HUES6 (cell line): ENCODE results near the gene CCN5.
"Not testable (repeated sequence)": the region's sequence is repeated elsewhere in the genome, so short reads cannot be mapped to it uniquely, and the experiment has no call there.

Source experiments
- H3K27ac ChIP-seq: 2 replicates; pipeline ENCODE4 v1.7.0; 2013; ENCODE audit warnings: low read depth, mild to moderate bottlenecking, low read length, inconsistent platforms
- H3K27me3 ChIP-seq: 2 replicates; pipeline ENCODE4 v1.6.1; 2013; ENCODE audit warnings: low read length; ENCODE audit not compliant: control insufficient read depth, insufficient read depth
- H3K36me3 ChIP-seq: 2 replicates; pipeline ENCODE4 v1.6.1; 2013; ENCODE audit warnings: low read length; ENCODE audit not compliant: control insufficient read depth, insufficient read depth
- H3K4me1 ChIP-seq: 2 replicates; pipeline ENCODE4 v1.6.1; 2013; ENCODE audit warnings: low read length; ENCODE audit not compliant: control insufficient read depth, insufficient read depth
- H3K4me3 ChIP-seq: 2 replicates; pipeline ENCODE4 v1.5.1; 2013; ENCODE audit warnings: low read depth, low read length
- H3K9ac ChIP-seq: one replicate; pipeline ENCODE4 v1.6.1; 2013; ENCODE audit warnings: mild to moderate bottlenecking, low read length
- H3K9me3 ChIP-seq: 2 replicates; pipeline ENCODE4 v1.6.1; 2013; ENCODE audit warnings: low read depth, low read length; ENCODE audit not compliant: control insufficient read depth, insufficient read depth

Gene CCN5, protein sequence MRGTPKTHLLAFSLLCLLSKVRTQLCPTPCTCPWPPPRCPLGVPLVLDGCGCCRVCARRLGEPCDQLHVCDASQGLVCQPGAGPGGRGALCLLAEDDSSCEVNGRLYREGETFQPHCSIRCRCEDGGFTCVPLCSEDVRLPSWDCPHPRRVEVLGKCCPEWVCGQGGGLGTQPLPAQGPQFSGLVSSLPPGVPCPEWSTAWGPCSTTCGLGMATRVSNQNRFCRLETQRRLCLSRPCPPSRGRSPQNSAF

DNA sequence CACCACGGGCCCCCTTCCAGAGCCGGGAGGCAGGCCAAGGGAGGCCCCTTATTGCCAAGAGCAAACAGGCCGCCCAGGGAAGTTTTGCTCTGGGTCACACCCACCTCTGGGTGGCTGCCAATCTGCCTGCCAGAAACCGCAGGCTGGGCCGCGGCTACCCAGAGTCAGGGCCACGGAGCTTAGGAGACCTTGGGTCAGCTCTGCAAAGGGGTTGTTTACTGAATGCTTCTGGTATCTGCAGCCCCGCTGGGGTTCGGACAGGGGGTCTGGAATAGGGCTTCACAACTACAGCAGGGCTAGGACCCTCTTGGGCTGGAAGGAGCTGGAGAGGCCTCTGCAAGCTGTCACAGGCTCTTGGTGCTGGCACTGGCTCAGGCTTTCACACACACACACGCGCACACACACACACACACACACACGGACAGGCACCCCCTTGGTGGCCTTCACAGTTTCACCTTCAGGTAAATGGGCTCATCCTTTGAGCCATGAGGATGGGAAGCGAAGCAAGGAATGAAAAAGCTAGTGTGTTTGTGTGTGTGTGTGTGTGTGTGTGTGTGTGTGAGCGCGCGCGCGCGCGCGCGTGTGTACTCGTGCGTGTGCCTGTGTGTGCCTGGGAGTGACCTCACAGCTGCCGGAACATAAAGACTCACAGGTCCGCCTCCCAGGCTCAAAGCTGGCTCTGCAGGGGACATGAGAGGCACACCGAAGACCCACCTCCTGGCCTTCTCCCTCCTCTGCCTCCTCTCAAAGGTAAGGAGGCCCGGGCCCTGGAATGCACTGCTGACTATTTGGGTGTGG, at the start of gene CCN5:
CCN5 (plus strand) TSS at position 669 of the 798 bp plus-strand sequence; CDS start at position 691, 22 bp downstream.
- H3K9ac ChIP-seq: no peak within 1 kb of the TSS
- H3K4me1 ChIP-seq: no peaks in the 10 kb centered on the region
- no peaks in the 10 kb centered on the region for H3K9me3 ChIP-seq
- H3K27ac ChIP-seq: no peak within 1 kb of the TSS
- H3K36me3 ChIP-seq: no peaks in the 10 kb centered on the region
- no peaks in the 10 kb centered on the region for H3K27me3 ChIP-seq
- no peak within 1 kb of the TSS for H3K4me3 ChIP-seq

DNA sequence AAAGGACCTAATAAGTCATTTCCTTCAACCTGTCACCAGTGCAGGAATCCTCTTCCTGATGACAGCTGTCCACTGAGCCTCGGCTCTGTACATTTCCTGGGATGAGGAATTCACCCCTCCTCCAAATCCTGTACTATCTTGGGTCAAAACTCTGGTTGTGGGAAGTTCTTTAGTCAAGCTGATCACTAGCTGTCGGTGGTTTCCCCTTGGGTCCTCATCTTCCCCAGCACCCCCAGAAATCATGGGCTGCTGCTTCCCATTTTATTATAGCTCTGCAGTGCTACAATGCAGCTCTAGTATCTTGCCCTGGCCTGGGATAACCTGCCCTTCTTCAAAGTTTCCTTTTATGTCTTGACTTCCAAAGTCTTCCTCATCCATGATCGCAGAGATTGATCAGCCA, 49.1 kb upstream of the CCN5 start:
- H3K27ac ChIP-seq: no peak overlapping the region
- no peak overlapping the region for H3K9ac ChIP-seq
- no peaks in the 10 kb centered on the region for H3K36me3 ChIP-seq
- no peak overlapping the region for H3K4me3 ChIP-seq
- no peaks in the 10 kb centered on the region for H3K4me1 ChIP-seq
- no peaks in the 10 kb centered on the region for H3K9me3 ChIP-seq
- H3K27me3 ChIP-seq: no peaks in the 10 kb centered on the region; the same call in 1 of the 2 replicates

DNA sequence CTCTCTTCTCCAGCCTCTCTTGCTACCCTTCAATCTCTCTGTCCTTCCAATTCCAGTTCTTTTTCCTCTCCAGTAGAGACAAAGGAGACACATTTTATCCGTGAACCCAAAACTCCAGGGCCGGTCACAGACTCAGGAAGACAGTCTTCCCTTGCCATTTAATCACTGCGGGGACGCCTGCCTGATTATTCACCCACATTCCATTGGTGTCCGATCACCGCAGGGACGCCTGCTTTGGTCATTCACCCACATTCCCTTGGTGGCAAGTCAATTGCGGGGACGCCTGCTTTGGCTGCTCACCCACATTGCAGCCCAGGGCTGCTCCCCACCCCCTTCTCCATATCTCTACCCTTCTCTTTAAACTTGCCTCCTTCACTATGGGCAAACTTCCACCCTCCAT, 44.3 kb upstream of the CCN5 start:
- not testable (repeated sequence) for H3K9ac ChIP-seq, H3K9me3 ChIP-seq, H3K27me3 ChIP-seq, H3K4me1 ChIP-seq, H3K36me3 ChIP-seq, H3K4me3 ChIP-seq, H3K27ac ChIP-seq

DNA sequence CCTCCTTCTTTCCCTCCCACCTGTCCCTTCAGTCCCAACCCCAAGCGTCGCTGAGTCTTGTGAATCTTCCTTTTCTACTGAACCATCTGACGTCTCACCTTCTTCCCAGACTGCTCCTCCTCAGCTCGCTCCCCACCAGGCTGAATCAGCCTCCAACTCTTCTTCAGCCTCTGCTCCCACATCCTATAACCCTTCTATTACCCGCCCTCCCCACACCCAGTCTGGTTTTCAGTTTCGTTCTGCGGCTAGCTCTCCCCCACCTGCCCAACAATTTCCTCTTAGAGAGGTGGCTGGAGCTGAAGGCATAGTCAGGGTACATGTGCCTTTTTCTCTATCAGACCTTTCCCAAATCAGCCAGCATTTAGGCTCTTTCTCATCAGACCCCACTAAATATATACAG, 43.6 kb upstream of the CCN5 start:
- not testable (repeated sequence) for H3K27ac ChIP-seq, H3K27me3 ChIP-seq, H3K4me3 ChIP-seq, H3K9me3 ChIP-seq, H3K4me1 ChIP-seq, H3K9ac ChIP-seq, H3K36me3 ChIP-seq

DNA sequence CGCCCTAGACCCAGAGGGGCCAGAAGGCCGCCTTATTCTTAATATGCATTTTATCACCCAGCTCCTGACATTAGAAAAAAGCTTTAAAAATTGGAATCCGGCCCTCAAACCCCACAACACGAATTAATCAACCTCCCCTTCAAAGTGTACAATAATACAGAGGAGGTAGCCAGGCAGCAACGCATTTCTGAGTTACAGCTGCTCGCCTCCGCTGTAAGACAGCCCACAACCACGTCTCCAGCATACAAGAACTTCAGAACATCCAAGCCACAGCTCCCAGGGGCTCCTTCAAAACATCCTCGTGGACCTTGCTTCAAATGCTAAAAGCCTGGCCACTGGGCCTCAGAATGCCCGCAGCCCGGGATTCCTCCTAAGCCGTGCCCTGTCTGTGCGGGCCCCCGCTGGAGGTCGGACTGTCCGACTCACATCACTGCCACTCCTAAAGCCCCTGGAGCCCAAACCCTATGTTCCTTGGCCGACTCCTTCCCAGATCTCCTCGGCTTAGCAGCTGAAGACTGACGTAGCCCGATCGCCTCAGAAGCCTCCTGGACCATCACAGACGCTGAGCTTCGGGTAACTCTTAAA, 42.8 kb upstream of the CCN5 start:
- H3K27ac ChIP-seq, H3K9me3 ChIP-seq, H3K36me3 ChIP-seq, H3K27me3 ChIP-seq, H3K9ac ChIP-seq, H3K4me1 ChIP-seq, H3K4me3 ChIP-seq: not testable (repeated sequence)

DNA sequence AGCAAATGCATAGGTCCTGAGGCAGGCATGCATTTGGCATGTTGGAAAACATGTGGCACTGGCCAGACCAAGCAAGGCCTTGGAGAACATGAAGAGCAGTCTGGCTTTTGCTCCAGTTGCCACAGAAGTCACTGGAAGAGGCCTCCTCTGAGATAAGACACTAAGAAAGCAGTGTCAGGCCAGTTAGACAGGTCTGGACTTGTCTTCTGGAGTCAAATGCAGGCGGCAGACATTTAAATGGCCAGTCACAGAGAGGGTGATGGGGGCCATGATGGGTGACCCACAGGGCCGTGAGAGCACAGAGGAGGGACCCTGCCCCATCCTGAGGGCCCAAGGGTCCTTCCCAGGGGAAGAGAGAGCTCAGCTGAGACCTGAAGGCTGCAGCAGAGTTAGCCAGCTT, 36.9 kb upstream of the CCN5 start:
- no peak overlapping the region for H3K9ac ChIP-seq
- H3K4me1 ChIP-seq: 0 out of 2 replicates have a peak, but pooled peaks cover 3% of the 10 kb centered on the region
- H3K27ac ChIP-seq: no peak overlapping the region
- H3K27me3 ChIP-seq: no peaks in the 10 kb centered on the region
- no peak overlapping the region for H3K4me3 ChIP-seq
- no peaks in the 10 kb centered on the region for H3K36me3 ChIP-seq
- H3K9me3 ChIP-seq: no peaks in the 10 kb centered on the region

DNA sequence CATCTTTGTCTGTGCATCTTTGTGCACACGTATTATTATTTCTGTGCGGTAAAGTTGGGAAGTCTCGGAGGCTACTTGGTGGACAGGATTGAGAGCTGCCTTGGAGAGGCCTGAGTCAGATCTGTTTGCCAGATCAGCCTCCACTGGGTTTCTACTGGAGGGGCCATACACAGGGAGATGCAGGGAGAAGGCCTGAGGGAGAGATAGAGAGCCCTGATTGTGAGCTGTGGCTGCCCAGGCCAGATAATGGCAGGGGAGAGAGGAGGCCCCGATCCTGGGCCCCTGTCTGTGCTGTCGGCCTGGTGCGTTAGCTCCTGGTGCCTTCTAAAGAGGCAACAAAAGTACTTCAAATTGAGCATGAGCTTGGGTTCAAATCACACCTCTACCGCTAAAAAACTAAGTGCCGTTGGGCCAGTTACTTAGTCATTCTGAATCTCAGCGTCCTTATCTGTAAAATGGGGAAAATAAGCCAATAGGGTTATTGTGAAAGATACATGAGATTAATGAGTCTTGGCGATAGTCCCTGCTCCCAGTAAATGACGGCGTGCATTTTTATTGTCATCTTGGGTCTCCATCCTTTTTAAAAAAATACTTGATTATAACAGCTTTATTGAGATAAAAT, 36.1 kb upstream of the CCN5 start:
- Histone ChIP-seq H3K9me3 (no peaks in the 10 kb centered on the region), H3K36me3 (no peaks in the 10 kb centered on the region)

DNA sequence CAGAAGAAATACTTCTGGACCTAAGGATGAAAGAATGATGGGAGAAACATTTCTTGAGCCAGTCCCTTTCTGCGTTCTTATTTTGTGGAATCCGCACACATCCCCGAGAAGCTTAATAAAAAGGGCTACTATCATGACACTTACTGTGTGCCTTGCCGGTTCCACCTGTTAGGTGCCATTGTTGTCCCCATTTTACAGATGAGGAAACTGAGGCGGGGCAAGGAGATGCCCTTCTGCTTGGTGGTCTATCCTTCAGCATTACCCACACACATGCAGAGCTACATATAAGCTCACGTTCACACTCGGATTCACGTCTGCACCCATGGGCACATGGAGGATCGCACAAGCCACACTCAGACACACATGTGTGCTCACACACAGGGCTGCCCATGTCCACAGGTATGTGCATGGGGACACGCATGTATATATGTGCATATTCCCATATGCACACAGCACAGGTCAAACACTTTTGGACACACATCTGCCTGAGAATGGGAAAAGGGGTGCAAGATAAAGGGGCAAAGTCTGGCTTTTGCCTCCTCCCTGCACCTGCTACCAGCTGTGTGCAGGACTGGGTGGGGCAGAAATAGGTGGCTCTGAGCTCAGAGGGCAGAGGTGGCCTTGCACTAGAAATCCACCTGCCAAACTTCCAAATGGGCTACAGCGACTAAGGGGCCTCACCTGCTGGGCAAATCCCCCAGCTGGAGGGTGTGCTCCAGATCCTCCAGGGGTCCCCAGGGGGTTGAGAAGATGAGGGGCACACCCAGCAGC, 33.2 kb upstream of the CCN5 start:
- H3K27me3 ChIP-seq: no peaks in the 10 kb centered on the region
- H3K4me1 ChIP-seq: 0 out of 2 replicates have a peak, but pooled peaks cover 8% of the 10 kb centered on the region
- H3K9me3 ChIP-seq: no peaks in the 10 kb centered on the region
- H3K4me3 ChIP-seq: no peak overlapping the region
- no peak overlapping the region for H3K27ac ChIP-seq
- no peak overlapping the region for H3K9ac ChIP-seq
- no peaks in the 10 kb centered on the region for H3K36me3 ChIP-seq

More for the DNA sequence above, 36.1 kb upstream of the CCN5 start:
- Histone ChIP-seq H3K4me3 (no peak overlapping the region), H3K27me3 (no peaks in the 10 kb centered on the region), H3K4me1 (0 out of 2 replicates have a peak, but pooled peaks cover 6% of the 10 kb centered on the region), H3K9ac (no peak overlapping the region), H3K27ac (no peak overlapping the region)

DNA sequence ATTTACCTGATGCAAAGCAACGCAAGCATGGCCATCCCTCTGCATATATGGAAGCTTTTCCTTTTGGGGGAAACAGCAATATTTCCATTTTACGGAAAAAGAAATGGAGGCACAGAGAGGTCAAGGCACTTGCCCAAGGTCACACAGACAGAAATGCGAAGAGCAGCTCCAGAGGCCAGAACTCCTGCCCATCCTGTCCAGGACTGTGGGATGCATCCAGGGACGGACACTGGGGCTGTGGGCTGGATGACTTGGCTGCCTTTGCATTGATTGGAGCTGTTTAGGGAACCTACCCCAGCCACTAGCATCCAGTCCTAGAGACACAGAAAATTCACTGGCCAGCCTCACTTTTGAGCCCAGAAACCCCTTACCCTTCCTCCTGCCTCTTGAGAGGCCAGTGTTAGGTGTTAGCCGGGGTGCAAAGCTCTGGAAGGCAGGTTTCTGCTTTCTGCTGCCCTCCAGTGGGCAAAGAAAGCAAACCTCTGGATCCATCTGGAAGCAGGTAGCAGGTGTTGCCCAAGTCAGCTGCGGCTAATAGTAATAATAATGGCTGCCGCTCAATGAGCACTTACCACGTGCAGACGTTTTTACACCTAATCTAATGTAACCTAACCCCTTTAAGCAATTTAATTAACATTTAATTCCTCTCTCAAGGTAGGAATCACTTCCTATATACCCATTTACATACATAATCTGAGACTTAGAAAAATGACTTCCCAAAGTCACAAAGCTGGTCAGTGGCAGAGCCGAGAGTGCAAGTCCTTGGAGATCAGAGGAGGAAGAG, 31.7 kb upstream of the CCN5 start:
- H3K27ac ChIP-seq: no peak overlapping the region
- no peaks in the 10 kb centered on the region for H3K27me3 ChIP-seq
- no peak overlapping the region for H3K4me3 ChIP-seq
- H3K4me1 ChIP-seq: 0 out of 2 replicates have a peak, but pooled peaks cover 6% of the 10 kb centered on the region
- no peak overlapping the region for H3K9ac ChIP-seq
- no peaks in the 10 kb centered on the region for H3K9me3 ChIP-seq
- H3K36me3 ChIP-seq: no peaks in the 10 kb centered on the region
